Neural cell (in vitro differentiated cells): ENCODE measurements around the gene NDUFS3.

Experiments used
- CTCF ChIP-seq: fragments of 450-650 bp; IDR thresholded peaks from 2 replicates; pipeline ENCODE4 v1.5.1; 2014; ENCODE audit warnings: antibody characterized with exemption, mild to moderate bottlenecking, moderate library complexity; ENCODE audit not compliant: poor library complexity, severe bottlenecking
- EP300 ChIP-seq: fragments of 450-650 bp; conservative IDR thresholded peaks from 2 replicates; pipeline ENCODE4 v1.6.1; 2014; ENCODE audit warnings: antibody characterized with exemption, mild to moderate bottlenecking, moderate library complexity; ENCODE audit not compliant: poor library complexity, severe bottlenecking
- MXI1 ChIP-seq: fragments of 450-650 bp; conservative IDR thresholded peaks from 2 replicates; pipeline ENCODE4 v1.6.1; 2014; ENCODE audit warnings: antibody characterized with exemption, mild to moderate bottlenecking; ENCODE audit not compliant: poor library complexity, severe bottlenecking
- POLR2AphosphoS5 ChIP-seq: IDR thresholded peaks from 2 replicates; pipeline ENCODE4 v1.6.1; 2012
- REST ChIP-seq: IDR thresholded peaks from 2 replicates; pipeline ENCODE4 v1.6.1; 2012; ENCODE audit warnings: borderline replicate concordance
- SMC3 ChIP-seq: fragments of 450-650 bp; conservative IDR thresholded peaks from 2 replicates; pipeline ENCODE4 v1.6.1; 2014; ENCODE audit warnings: antibody characterized with exemption, mild to moderate bottlenecking, moderate library complexity; ENCODE audit not compliant: poor library complexity

- TF ChIP-seq CTCF (no peak), REST (no peak), POLR2AphosphoS5 (no peak), EP300 (no peak), MXI1 (no peak), SMC3 (no peak)
Measured at GRCh38 chr11:47533690-47534151, 45.2 kb upstream of the NDUFS3 start.
